NK-92 (cell line): ENCODE measurements around the gene PIGH.
"Not testable (repeated sequence)": the region's sequence is repeated elsewhere in the genome, so short reads cannot be mapped to it uniquely, and the experiment has no call there.

ENCODE experiments used
- DNase-seq: peaks from one replicate; lab custom pipeline; 2025; ENCODE audit not compliant: unreplicated experiment; lab: John Stamatoyannopoulos, UW

The PIGH gene, protein sequence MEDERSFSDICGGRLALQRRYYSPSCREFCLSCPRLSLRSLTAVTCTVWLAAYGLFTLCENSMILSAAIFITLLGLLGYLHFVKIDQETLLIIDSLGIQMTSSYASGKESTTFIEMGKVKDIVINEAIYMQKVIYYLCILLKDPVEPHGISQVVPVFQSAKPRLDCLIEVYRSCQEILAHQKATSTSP

DNA sequence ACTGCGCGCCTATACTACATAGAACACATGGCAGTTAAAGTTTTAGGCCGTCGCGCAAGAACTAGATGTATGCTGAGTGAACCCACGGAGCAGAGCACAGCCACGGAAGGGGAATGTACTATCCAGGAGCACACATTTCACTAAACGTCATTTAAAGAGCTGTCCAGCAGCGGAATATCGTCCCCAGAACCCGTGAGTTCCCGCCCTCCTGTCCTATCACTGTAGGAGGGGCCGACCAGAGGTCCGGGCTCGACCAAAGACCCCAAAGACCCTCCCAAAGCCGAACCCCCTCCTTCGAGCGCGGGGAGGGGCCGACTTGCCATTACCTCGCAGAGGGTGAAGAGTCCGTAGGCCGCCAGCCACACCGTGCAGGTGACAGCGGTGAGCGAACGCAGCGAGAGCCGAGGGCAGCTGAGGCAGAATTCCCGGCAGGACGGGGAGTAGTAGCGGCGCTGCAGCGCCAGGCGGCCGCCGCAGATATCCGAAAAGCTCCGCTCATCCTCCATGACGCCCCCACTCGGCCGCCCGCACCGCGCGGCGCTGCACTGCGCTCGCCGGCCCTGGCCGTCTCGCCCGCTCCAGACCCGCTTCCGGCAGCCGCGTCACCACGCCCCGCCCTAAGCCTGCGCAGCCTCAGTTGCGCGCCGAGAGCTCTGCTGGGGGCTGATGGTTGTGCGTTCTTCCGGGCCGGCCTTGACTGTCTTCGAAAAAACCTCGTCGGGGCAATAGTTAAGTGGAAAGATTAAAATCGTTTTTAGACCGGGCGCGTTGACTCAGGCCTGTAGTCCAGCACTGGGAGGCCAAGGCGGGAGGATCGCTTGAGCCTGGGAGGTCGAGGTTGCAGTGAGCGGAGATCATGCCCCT lies at the start of gene PIGH:
Gene PIGH (minus strand): TSS at position 571 of the 864 bp plus-strand sequence. CDS start 65 bp downstream, at position 506.
- peak; percentile 72 for DNase-seq

DNA sequence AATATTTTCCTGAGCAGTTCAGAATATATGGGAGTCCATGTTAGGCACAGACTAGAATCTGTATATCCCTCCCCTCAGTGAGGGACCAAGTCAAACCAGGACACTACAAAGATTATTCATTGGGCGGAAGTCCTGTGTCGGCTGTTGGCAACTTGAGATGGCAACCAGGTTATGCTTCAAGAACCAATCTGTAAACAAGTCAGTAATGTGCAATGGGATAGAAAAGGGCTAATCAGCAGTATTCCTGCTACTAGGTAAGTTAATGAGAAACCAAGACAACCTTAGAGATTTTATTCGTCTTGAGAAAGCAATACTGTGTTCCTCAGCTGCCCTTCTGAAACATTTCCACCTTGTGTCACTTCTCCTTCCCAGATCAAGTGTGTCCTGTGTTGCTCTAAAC lies 46.1 kb upstream of the PIGH start:
- DNase-seq = no peak

DNA sequence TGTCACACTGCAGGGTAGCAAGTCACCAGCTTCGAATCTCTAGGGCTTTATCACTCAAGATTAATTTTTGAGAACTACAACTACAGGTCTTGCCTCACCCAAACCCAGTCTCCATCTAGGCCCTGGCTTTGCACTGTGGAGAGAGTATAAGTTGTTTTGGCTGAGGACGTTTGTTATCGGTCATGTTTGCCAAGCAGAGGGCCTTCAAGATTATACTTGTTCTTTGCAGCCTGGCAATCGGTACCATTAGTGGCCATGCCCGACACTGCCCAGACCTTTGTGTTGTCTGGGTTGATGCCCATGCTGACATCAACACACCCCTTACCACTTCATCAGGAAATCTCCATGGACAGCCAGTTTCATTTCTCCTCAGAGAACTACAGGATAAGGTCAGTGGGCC lies 45.3 kb upstream of the PIGH start:
- no peak for DNase-seq

DNA sequence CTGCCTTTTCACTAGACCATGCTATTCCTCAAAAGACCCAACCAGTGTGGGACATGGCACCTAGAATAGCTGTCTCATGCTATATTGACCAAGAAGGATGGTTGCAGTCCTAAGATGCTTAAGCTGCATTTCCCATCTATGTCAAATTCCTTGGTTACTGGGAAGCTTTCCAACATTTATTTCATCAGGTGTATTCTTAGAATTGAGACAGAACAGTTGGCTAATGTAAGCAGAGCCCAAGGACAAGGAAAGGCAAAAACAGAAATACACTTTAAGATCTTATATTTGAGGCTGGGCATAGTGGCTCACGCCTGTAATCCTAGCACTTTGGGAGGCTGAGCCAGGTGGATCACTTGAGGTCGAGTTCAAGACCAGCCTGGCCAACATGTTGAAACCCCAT lies 44.4 kb upstream of the PIGH start:
- DNase-seq = no peak

DNA sequence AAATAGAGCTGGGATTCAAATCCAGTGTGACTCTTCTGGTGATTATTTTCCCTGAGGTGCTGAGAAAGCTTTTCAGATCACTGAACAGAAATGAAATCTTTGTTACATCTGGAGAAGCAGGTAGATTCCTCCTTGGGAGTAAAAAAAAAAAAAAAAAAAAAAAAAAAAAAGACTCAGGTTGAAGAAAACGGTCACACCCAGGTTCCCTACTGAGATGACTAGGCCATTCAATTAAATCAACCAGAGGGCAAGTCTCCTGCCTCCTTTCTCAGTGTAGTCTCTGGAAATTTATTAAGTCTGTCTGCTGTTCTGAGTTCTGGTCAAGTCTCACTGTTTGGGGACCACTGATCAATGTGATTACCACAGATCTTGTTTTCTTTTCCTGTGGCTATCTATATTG lies 43.6 kb upstream of the PIGH start:
- no peak for DNase-seq

DNA sequence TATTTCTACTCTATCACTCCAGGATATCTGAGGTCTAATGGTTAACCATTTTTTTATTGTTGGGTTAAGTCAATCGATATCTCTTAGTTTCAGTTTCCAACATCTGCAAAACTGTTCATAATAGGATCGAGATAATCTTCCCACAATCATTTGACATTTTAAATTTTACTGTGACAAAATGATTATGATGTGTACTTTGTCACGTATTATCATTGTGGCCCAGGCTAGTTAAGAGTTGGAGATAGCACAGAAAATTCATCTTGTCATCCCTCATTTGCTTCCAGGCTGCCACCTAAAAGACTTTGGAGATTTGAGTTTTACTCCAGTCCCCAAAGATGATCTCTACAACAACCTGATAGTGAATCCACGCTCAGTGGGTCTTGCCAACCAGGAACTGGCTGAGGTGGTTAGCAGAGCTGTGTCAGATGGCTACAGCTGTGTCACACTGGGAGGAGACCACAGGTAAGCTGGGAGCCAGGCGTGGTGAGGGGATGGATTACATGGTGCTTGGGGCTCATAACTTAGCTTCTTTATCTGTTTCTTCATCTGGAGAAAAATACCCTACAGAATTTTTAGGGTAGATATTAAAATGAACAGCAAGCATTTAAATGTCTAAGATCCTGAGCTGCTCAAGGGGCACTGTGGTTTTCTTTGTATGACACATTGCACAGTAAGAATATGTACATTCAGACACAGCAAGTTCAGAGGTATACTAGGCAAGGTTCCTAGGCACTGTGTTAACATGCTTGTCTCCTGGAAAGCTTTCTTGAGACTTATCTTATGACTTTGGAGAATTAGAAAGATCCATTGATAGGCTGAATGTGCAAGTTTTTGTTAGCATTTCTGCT lies 42.1 kb upstream of the PIGH start:
- no peak for DNase-seq

DNA sequence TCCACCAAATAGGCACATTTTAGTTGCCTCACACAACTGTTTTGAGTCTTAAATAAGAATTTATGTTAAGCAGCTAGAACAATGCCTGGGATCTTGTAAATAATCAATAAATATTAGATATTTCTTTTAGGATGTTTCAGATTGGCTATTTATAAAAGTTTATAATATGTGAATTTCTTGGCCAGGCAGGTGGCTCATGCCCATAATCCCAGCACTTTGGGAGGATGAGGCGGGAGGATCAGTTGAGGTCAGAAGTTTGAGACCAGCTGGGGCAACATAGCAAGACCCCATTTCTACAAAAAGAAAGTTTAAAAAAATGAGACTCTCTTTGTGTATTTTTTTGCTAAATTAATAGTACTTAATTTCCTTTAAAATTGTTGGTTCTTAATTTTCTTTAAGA lies 41.4 kb upstream of the PIGH start:
- DNase-seq = no peak

DNA sequence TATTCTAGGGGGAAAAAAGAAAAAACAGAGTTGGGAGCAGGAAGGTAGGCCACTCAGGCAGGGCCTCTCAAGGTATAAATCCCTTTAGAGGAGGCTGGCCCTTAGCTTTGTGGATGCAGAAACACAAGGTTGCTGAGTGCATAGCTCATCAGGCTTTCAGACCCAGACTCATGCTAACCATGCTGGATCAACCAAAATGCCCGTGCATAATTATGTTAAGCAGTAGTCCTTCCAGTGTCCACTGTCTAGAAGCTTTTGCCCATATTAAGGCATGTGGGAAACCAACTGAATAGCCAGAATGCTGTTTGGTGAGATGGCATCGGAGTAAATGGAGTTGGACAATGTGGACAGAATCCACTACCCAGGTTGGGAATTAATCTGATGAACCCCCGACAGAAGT lies 38.6 kb upstream of the PIGH start:
- no peak for DNase-seq

DNA sequence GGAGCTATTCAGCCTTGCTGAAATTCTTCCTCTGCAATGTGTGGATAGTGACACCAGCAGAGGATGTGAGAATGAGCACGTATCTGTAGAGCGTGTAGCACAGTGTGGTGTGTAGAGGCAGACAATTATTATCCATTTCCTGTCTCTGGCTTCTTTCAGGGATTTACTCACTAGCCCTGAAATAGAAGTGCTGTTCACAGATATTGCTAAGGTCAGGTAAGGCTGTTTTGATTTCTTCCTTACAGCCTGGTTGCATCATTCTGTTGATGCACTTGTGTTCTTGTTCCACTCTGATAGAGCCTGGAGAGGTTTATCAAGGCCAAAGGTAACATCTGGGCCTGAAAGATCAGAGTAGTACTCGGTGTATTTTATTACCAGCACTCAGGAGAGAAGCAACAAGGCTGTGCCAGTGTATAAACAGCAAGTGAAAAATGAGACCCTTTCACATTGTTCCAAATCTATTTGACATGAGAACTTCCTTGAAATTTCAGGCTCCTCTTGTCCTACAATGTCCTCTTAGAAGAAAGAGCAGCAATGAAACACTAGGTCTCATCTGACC lies 36.4 kb upstream of the PIGH start:
- no peak for DNase-seq

DNA sequence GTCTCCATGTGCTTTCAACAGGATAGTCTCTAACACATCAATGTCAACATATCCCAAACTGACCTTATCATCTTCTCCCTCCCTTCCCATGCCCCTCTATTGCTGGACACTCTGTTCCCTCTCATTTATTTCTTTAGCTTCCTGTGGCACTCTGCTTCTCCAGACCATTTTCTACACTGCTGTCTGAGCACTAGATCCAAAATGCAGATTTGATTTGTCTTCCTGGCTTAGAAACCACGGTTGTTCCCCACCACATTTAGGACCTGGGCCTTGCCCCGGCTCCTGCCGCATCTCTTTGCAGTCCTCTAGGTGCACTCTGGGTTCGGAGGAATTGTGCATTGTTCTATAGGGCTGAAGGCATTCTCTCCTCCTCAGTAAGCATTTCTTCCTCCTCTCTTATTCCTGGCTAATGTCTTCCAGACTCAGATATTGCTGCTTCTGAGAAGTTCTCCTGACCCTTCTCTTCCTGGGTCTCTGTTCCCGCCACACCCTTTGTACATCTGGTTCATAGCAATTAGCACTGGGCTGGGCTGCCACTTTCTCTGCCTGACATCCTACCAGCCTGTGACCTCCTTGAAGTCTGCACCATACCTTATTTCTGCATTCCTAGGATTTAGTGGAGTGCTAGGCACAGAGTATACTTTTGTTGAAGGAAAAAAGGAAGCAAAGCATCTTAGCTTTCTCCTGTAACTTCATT lies 33.5 kb upstream of the PIGH start:
- DNase-seq = no peak

DNA sequence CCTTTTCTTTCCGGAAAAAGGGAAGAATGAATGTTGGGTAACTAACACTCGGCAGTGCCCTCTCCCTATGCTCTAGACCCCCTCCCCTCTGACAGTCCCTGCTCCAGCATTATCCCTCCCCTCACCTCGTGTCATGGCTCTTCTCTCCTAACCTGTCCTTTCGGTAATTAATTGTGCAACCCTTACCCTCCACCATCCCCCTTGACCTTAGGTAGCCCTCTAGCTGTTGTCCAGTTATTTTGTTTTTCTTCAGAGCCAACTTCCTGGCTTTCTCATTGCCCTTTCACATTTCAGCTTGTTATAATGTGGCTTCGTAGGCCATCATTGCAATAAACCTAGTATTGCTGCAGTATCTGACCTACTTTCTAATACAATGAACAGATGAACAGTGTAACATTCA lies 30.9 kb upstream of the PIGH start:
- no peak for DNase-seq

DNA sequence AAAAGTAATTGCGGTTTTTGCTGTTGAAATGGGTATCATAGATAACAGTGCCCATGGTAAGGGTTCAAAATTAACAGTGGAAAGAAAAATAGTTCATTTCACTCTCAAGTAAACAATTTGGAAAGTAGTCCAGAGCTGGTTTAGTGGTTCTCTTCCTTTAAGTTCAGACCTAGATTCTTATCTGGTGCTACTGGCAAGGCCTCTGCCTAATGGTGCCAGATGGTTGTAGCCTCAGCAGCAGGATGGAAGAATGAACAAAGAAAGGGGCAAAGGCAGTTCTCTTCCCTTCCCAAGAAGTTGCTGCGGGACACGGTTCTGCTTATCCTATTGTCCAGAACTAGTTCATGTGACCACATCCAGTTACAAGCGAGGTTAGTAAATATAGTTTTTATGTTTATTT lies 30.1 kb upstream of the PIGH start:
- no peak for DNase-seq

DNA sequence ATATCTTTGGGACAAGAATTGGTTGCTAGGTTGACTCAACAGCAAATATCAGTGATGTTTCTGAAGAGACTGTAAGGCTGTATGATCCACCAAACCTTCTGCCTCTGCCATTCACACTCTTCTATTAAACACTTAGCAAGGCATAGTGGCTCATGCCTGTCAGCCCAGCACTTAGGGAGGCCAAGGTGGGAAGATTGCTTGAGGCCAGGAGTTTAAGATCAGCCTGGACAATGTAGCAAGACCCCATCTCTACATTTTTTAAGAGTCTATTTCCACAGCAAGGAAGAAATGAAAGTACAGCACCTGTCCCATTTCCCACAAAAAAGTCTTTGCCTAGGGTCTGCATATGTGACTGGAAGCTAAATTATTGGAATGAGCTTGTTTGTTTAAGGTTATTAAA lies 27.5 kb upstream of the PIGH start:
- DNase-seq = no peak

DNA sequence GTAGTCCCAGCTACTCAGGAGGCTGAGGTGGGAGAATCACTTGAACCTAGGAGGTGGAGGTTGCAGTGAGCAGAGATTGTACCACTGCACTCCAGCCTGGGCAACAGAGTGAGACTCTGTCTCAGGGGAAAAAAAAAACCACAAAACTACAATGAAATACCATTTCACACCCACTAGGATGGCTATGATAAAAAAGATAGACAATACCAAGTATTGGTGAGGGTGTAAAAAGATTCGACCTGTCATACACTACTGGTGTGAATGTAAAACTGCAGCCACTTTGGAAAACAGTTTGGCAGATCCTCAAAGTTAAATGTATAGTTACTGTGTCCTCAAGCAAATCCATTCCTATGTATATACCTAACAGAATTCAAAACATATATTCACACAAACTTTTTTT lies 26.1 kb upstream of the PIGH start:
- DNase-seq = not testable (repeated sequence)

DNA sequence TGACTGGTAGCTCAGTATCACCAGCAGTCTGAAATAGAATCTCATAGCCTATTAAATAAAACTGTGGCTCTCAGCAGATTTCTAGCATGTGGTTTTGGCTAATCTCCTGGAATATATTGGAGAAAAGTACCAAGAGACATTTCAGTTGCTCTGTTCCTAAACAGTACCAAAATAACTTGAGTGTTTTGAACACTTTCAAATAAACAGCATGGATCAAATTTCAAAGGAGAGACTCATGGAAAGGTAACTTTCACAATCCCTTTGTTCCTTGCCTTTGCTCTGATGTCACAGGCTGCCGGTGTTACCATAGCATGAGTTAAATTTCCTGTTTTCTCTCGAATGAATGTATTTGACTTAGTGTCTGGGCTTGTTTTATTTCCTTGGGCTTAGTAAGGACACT lies 23.0 kb upstream of the PIGH start:
- no peak for DNase-seq

DNA sequence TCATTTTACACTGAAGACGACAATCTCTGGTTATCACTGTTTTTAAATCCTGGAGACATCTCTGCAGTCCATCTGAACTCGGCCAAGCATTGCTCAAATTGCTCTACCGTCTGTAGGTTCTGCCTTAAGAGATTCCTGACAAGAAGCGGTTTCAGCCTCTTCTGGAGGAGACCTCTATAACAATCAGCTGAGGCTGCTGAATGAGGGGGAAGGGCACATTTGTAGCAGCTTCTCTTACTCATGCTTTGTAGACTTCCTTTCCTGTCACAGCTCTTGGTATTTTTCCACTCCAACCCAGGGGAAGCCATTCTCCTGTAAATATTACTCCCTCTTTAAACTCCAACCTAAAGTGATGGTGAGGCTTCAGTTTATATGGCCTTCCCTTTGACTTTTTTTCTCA lies 22.6 kb upstream of the PIGH start:
- no peak for DNase-seq

DNA sequence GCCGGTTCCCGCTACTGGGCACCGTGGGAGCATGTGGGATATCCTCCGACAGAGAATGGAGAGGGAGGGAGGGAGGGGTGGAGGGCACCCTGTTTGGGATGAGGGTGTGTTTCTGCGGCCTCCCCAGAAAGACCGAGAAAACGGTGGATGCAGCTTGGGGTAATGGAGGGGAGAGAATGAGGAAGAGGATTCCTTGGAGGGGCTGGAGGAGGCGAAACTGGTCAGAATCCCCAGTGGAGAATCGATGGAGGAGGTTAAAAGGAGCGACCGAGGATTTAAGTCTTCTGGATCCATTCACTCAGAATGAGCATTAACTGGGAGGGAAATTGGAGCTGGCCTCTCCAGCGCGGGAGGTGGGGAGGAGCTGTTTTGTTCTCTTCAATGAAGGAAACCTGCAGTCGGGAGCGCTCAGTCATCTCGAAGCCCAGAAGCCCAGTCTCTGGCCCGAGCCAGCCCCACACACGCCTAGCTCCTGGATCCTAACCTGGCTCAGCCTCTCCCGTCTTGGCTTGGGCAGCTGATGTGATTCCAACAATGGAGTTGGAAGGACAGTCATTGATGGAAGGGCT lies 20.2 kb upstream of the PIGH start:
- DNase-seq = no peak

DNA sequence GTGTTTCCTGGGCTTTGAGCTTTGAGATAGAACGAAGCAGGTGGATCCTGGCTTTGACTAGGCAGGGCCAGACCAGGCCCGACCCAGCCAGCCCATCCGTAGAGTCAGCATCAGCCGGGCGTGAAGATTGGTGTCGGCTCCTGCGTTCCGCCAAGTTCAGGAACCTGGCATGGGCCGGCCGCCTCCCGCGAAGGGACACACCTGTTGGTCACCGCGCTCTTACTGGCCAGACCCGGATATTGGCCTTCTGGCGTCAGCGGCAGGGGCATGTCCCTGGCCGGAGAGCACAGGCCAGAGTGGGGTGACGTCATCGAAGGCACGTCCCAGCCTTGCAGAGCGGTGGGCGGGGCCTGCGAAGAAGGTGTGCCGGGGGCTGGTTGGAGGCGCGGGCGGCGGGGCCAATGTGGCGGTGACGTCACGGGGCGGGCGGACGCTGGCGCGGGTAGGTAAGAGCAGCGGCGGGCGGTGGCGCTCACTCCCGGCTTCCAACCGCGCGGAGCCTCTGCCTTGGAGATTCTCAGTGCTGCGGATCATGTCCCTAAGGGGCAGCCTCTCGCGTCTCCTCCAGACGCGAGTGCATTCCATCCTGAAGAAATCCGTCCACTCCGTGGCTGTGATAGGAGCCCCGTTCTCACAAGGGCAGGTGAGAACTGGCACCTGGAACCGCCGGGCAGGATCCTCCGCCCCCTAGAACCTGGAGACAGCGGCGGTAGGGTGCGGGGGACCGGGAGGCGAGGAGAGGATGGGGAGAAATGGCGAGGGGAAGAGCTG lies 19.6 kb upstream of the PIGH start, which contains the start of gene ARG2:
Gene ARG2 (plus strand): TSS at position 475 of the 771 bp plus-strand sequence. CDS start 58 bp downstream, at position 533.
- peak; percentile 60 for DNase-seq

DNA sequence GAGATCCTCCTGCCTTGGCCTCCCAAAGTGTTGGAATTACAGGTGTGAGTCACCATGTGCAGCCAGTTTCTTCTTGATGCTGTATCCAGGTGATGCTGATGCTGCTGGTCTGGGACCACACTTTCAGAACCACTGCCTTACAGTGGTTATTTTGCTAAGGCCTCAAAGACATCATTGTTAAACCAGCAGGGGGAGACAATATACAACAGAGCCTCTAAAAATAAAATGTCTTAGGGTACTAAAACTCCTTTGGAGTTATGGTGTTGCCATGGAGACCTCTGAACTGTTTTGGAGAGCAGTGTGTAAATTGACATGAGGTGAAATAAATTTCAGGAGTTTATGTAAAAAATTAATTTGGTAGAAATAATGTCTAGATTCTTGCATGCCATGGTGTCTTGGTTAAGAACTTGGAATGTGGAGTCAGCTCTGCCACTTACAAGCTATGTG lies 18.6 kb upstream of the PIGH start:
- no peak for DNase-seq

DNA sequence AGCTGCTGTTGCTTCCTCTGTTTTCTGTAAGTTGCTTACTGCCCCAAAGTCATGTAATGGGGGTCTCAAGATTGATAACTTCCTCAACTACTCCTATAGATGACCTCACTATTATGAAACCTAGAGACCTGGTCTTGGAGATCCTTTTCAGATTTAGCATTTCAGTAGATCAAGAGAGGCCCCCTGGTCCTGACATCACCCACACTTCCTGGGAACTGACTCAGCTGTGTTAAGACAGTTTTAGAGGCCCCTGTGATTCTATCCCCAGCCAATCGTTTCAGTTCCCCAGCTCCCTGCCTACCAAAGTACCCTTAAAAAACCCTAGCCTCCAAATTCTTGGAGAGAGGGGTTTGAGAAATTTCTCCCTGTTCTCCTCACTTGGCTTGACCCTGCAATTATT lies 10.4 kb upstream of the PIGH start:
- no peak for DNase-seq
